ENCODE measurements around the gene TXN.
"Not testable (repeated sequence)": the region's sequence is repeated elsewhere in the genome, so short reads cannot be mapped to it uniquely, and the experiment has no call there.

TXN gene

DNA sequence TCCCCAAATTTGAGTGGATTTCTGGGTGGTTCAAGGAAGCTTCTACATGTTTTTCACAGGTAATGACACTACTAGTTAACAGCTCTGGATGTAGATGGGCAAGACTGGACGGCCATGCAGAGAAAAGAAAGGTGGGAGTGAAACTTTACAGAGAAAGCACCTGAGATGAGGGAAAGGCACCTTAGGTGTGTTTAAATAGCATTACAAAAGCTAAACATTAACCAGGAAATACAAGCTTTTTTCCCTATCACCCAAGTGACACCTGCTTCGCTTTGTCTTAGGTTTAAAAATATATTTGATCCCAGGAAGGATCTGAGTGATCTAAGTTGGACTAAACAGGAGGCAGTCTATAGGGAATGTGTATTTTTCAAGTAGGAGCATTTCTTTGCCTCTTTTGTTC, 56.7 kb downstream of the TXN start:
- Histone ChIP-seq H3K36me3 (ENCODE audit: control insufficient read depth, insufficient read depth, low read length) (no peaks in the 10 kb centered on the region), H3K4me3 (ENCODE audit: low read length) (no peak overlapping the region), H3K4me1 (ENCODE audit: control insufficient read depth, insufficient read depth, low read length) (peaks cover 68% of the 10 kb centered on the region), H3K27me3 (ENCODE audit: control insufficient read depth, insufficient read depth, low read length) (no peaks in the 10 kb centered on the region), H3K9me3 (ENCODE audit: control insufficient read depth, low read length) (no peaks in the 10 kb centered on the region), H3K9ac (ENCODE audit: low read length) (no peak overlapping the region)

DNA sequence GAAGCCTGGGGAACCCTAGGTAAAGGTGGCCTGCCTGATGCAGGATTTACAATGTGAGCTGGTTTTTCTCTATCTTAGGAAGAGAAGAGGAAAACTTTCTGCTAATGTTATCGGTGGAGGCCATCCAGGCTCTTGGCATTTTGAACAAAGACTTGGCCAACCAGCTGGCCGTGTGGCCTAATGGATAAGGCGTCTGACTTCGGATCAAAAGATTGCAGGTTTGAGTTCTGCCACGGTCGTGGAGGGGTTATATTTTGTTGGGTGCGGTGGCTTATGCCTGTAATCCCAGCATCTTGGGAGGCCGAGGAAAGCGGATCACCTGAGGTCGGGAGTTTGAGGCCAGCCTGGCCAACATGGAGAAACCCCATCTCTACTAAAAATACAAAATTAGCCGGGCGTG, 58.0 kb downstream of the TXN start:
- Histone ChIP-seq H3K9ac (ENCODE audit: low read length) (no peak overlapping the region), H3K4me3 (ENCODE audit: low read length) (no peak overlapping the region), H3K4me1 (ENCODE audit: control insufficient read depth, insufficient read depth, low read length) (peaks cover 70% of the 10 kb centered on the region), H3K27me3 (ENCODE audit: control insufficient read depth, insufficient read depth, low read length) (no peaks in the 10 kb centered on the region), H3K9me3 (ENCODE audit: control insufficient read depth, low read length) (no peaks in the 10 kb centered on the region), H3K36me3 (ENCODE audit: control insufficient read depth, insufficient read depth, low read length) (no peaks in the 10 kb centered on the region)

DNA sequence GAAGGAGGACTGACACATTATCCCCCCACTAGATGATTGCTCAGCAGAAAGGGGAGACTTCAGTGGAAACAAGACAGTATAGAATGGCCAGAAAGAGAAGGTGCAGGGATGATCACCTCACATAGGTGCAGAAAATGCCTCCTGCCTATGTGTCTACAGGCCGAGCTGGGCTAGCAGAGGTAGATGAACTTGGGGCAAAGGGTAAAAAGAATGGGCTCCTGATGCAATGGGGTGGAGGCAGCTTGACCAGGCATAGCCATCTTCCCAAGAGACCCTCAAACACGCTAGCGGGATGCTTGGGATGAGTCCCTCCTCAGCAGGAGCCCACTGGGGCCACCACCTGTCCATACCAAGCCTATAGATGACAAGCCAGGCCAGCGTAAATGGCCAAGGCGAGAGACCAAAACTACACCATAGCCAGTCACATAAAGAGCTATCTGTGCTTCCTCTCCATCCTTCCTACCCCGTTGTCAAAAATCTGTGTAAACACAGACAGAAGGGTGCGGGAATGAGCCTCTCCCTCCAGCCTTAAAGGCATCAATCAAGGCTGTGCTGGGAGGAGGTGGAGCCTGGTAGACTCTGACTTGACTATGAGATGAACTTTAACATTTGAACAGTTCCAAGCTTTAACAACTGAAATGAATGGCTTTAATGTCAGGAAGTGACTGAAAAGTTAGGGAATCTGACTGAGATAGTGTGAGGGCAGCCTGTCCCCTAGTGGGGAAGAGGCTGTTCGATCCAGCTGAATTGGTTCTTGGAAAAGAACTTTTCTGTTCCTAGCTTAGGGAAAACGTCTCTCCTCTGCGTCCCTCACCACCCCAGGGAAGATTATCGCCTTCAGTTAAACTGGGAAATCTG, 58.7 kb downstream of the TXN start:
- peaks cover 74% of the 10 kb centered on the region for H3K4me1 ChIP-seq (ENCODE audit: control insufficient read depth, insufficient read depth, low read length)
- H3K36me3 ChIP-seq (ENCODE audit: control insufficient read depth, insufficient read depth, low read length) = no peaks in the 10 kb centered on the region
- no peak overlapping the region for H3K9ac ChIP-seq (ENCODE audit: low read length)
- H3K4me3 ChIP-seq (ENCODE audit: low read length) = no peak overlapping the region
- no peaks in the 10 kb centered on the region for H3K9me3 ChIP-seq (ENCODE audit: control insufficient read depth, low read length)
- no peaks in the 10 kb centered on the region for H3K27me3 ChIP-seq (ENCODE audit: control insufficient read depth, insufficient read depth, low read length)

DNA sequence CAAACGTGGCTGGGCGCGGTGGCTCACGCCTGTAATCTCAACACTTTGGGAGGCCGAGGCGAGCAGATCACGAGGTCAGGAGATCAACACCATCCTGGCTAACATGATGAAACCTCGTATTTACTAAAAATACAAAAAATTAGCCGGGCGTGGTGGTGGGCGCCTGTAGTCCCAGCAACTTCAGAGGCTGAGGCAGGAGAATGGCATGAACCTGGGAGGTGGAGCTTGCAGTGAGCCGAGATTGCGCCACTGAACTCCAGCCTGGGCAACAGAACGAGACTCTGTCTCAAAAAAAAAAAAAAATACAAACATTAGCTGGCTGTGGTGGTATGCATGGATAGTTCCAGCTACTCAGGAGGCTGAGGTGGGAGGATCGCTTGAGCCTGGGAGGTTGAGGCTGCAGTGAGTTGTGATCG, 60.2 kb downstream of the TXN start:
- H3K4me1 ChIP-seq (ENCODE audit: control insufficient read depth, insufficient read depth, low read length) = peaks cover 67% of the 10 kb centered on the region

More for the DNA sequence above, 60.2 kb downstream of the TXN start:
- not testable (repeated sequence) for H3K9ac ChIP-seq (ENCODE audit: low read length); H3K36me3 ChIP-seq (ENCODE audit: control insufficient read depth, insufficient read depth, low read length); H3K4me3 ChIP-seq (ENCODE audit: low read length); H3K27me3 ChIP-seq (ENCODE audit: control insufficient read depth, insufficient read depth, low read length); H3K9me3 ChIP-seq (ENCODE audit: control insufficient read depth, low read length)
